ENCODE data around the gene SIGLEC10. TPM values are rescaled to one million over a fixed set of nuclear protein-coding genes. Genes with fewer than 3 reads are reported as not detected.

The SIGLEC10 gene
- total RNA-seq, 1 experiment from 2014 or later, result not detected

- Mint-ChIP-seq H3K36me3 (ENCODE audit: insufficient read depth, unreplicated experiment) (peaks cover 21% of the 10 kb centered on the region), H3K27ac (ENCODE audit: unreplicated experiment) (peak overlapping the region; percentile 18), H3K4me3 (ENCODE audit: unreplicated experiment) (peak overlapping the region; percentile 45), H3K4me1 (ENCODE audit: low read depth, unreplicated experiment) (no peaks in the 10 kb centered on the region), H3K27me3 (ENCODE audit: insufficient read depth, unreplicated experiment) (no peaks in the 10 kb centered on the region), H3K9me3 (ENCODE audit: unreplicated experiment) (no peaks in the 10 kb centered on the region)
- CTCF ChIA-PET, result interaction anchor here (0.6 to 0.7 kb wide), 2 partner anchors 20 to 31 kb away, joined by 3 read pairs; no protein-coding TSS in a partner anchor
- BruUV-seq (replicated peaks), result no TSS peak
- POLR2A ChIA-PET, result interaction anchor here (0.7 to 1.0 kb wide), 2 partner anchors 15 to 31 kb away, joined by 4 to 6 read pairs; no protein-coding TSS in a partner anchor
- TF ChIP-seq CTCF (IDR thresholded peaks at IDR 0.05; ENCODE audit: insufficient read depth in 1 of 2, low read depth in 1 of 2, low read length in 1 of 2, severe bottlenecking in 1 of 2, unreplicated experiment in 1 of 2), result no peak
- Histone ChIP-seq H3K9me3 (no peaks in the 10 kb centered on the region), H3K4me1 (peaks cover 7% of the 10 kb centered on the region), H3K27me3 (replicated peaks; ENCODE audit: control insufficient read depth, insufficient read depth, low read length) (no peaks in the 10 kb centered on the region), H3K4me3 (ENCODE audit: low read depth, low read length) (no peak overlapping the region), H3K36me3 (ENCODE audit: control insufficient read depth, insufficient read depth, low read length) (no peaks in the 10 kb centered on the region)
- DNase-seq, result no peak
- intact Hi-C loops (cut with micrococcal nuclease; ENCODE audit: unreplicated experiment), result no loop called here
Measured at GRCh38 chr19:51370230-51370629, 47.2 kb downstream of the SIGLEC10 start.

GRCh38 chr19:51368366-51369282, 48.8 kb downstream of the SIGLEC10 start, which contains the start of gene CLDND2:
Gene CLDND2, minus strand, starts transcription at chr19:51369003. Its CDS starts 426 bp downstream, at chr19:51368577.
- Mint-ChIP-seq H3K4me1 (ENCODE audit: low read depth, unreplicated experiment) (peaks cover 12% of the 10 kb centered on the region), H3K4me3 (ENCODE audit: unreplicated experiment) (peak within 1 kb of the TSS; percentile 94), H3K27me3 (ENCODE audit: insufficient read depth, unreplicated experiment) (no peaks in the 10 kb centered on the region), H3K36me3 (ENCODE audit: insufficient read depth, unreplicated experiment) (peaks cover 25% of the 10 kb centered on the region), H3K9me3 (ENCODE audit: unreplicated experiment) (no peaks in the 10 kb centered on the region), H3K27ac (ENCODE audit: unreplicated experiment) (peak within 1 kb of the TSS; percentile 100)
- intact Hi-C loops (cut with micrococcal nuclease; ENCODE audit: unreplicated experiment), result no loop called here
- TF ChIP-seq CTCF (IDR thresholded peaks at IDR 0.05; ENCODE audit: insufficient read depth in 1 of 2, low read depth in 1 of 2, low read length in 1 of 2, severe bottlenecking in 1 of 2, unreplicated experiment in 1 of 2), result no peak
- no TSS peak for BruUV-seq (replicated peaks)
- no peaks in the 10 kb centered on the region for H3K9me3 ChIP-seq
- DNase-seq, result no peak
- CTCF ChIA-PET, result interaction anchor here (0.7 to 1.5 kb wide), 5 partner anchors 14 to 335 kb away, joined by 3 to 30 read pairs (median 4); no protein-coding TSS in a partner anchor
- H3K36me3 ChIP-seq (ENCODE audit: control insufficient read depth, insufficient read depth, low read length), result 0 out of 2 replicates have a peak, but pooled peaks cover 1% of the 10 kb centered on the region
- POLR2A ChIA-PET, result interaction anchor here (1.0 to 1.5 kb wide), 7 partner anchors 8 to 29 kb away, joined by 3 to 67 read pairs (median 10); partner anchors contain the start of gene VSIG10L
- peak within 1 kb of the TSS; percentile 77 for H3K4me3 ChIP-seq (ENCODE audit: low read depth, low read length)
- peaks cover 23% of the 10 kb centered on the region for H3K4me1 ChIP-seq
- H3K27me3 ChIP-seq (replicated peaks; ENCODE audit: control insufficient read depth, insufficient read depth, low read length), result no peaks in the 10 kb centered on the region
